Suprapubic skin (tissue), 4 donors: Measurements from ENCODE around the gene AOC2. TPM values are rescaled to one million over a fixed set of nuclear protein-coding genes. Genes with fewer than 3 reads are reported as not detected.

ENCODE experiments used
- DNase-seq, 2 donors: peaks; one replicate each; pipeline ENCODE4 v3.0.0-alpha.2; 2019; ENCODE audit warnings: low spot score in 2 of 2
- H3K27ac ChIP-seq: fragments of 200-600 bp; sonication (generic); one replicate; pipeline ENCODE4 v1.5.1; 2019
- H3K27me3 ChIP-seq: fragments of 200-600 bp; sonication (generic); one replicate; pipeline ENCODE4 v1.5.1; 2019
- H3K36me3 ChIP-seq: fragments of 200-600 bp; sonication (generic); one replicate; pipeline ENCODE4 v1.5.1; 2019
- H3K4me1 ChIP-seq: fragments of 200-600 bp; sonication (generic); one replicate; pipeline ENCODE4 v1.5.1; 2019
- H3K4me3 ChIP-seq: fragments of 200-600 bp; sonication (generic); one replicate; pipeline ENCODE4 v1.5.1; 2019; ENCODE audit warnings: mild to moderate bottlenecking
- H3K9me3 ChIP-seq: fragments of 200-600 bp; sonication (generic); one replicate; pipeline ENCODE4 v1.5.1; 2019
- EP300 ChIP-seq: sonication (generic); formaldehyde crosslinking; IDR thresholded peaks from one replicate; pipeline ENCODE4 v1.6.1; 2017; ENCODE audit warnings: antibody characterized with exemption
- POLR2A ChIP-seq, 2 donors: fragments of 450-650 bp; IDR thresholded peaks; one replicate each; pipeline ENCODE4 v1.6.1; 2017; ENCODE audit warnings: antibody characterized with exemption in 2 of 2, mild to moderate bottlenecking in 2 of 2, moderate library complexity in 2 of 2
- POLR2AphosphoS5 ChIP-seq, 3 donors: sonication (generic); formaldehyde crosslinking; IDR thresholded peaks; one replicate each; pipeline ENCODE4 v1.6.1; 2017; ENCODE audit warnings: antibody characterized with exemption in 3 of 3
- whole genome bisulfite sequencing: methylation state at CpG from one replicate; pipeline ENCODE4 v1.1.5; 2018; 5-methylcytosine and 5-hydroxymethylcytosine counted together
- total RNA-seq, 4 donors: library from RNA; depleted of rRNA; stranded (reverse); fragments of >200 nt; gene quantifications; one replicate each; pipeline ENCODE4 v1.1.0, GENCODE V29; 2016
- TF ChIP-seq, protein P1 (sequence below), 2 donors: fragments of 200-600 bp in 1 of 2; fragments of 450-650 bp in 1 of 2; sonication (generic) in 1 of 2; IDR thresholded peaks; one replicate each; pipeline ENCODE4 v1.5.1; 2016 to 2019; ENCODE audit warnings: antibody characterized with exemption in 2 of 2, mild to moderate bottlenecking in 1 of 2, moderate library complexity in 1 of 2

The AOC2 gene
- total RNA-seq, 4 donors from 2014 or later: 0.64 to 5.5 (median 2.1) TPM

DNA sequence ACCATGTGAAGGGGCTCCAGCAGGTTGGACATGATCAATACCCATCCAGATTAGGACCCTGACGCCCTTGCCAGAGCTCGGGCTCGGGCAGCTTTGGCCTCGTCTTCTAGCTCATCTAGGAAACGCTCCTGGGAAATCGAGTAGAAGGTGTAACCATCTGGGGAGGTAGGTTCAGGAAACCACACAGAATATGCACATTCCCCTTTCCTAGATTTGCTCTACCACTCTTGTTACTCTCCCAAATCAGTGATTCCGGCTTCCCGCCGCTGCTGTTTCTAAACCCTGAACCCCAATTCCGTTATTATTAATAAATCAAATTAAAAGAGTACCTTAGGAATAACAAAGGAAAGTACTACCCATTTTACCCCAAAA is 46.4 kb upstream of the AOC2 start:
- TF ChIP-seq EP300: no peak
- TF ChIP-seq, protein P1, sequence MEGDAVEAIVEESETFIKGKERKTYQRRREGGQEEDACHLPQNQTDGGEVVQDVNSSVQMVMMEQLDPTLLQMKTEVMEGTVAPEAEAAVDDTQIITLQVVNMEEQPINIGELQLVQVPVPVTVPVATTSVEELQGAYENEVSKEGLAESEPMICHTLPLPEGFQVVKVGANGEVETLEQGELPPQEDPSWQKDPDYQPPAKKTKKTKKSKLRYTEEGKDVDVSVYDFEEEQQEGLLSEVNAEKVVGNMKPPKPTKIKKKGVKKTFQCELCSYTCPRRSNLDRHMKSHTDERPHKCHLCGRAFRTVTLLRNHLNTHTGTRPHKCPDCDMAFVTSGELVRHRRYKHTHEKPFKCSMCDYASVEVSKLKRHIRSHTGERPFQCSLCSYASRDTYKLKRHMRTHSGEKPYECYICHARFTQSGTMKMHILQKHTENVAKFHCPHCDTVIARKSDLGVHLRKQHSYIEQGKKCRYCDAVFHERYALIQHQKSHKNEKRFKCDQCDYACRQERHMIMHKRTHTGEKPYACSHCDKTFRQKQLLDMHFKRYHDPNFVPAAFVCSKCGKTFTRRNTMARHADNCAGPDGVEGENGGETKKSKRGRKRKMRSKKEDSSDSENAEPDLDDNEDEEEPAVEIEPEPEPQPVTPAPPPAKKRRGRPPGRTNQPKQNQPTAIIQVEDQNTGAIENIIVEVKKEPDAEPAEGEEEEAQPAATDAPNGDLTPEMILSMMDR (IDR thresholded peaks at IDR 0.05): no peak
- no peak for TF ChIP-seq POLR2AphosphoS5 (IDR thresholded peaks at IDR 0.05)
- TF ChIP-seq POLR2A (IDR thresholded peaks at IDR 0.05): no peak
- Histone ChIP-seq H3K27me3 (no peaks in the 10 kb centered on the region), H3K9me3 (no peaks in the 10 kb centered on the region), H3K4me3 (peak overlapping the region; percentile 77), H3K27ac (peak overlapping the region; percentile 70), H3K4me1 (peaks cover 29% of the 10 kb centered on the region), H3K36me3 (peaks cover 11% of the 10 kb centered on the region)
- no peak for DNase-seq
- 15% methylated on average over 10 of the region's 10 CpGs for WGBS

DNA sequence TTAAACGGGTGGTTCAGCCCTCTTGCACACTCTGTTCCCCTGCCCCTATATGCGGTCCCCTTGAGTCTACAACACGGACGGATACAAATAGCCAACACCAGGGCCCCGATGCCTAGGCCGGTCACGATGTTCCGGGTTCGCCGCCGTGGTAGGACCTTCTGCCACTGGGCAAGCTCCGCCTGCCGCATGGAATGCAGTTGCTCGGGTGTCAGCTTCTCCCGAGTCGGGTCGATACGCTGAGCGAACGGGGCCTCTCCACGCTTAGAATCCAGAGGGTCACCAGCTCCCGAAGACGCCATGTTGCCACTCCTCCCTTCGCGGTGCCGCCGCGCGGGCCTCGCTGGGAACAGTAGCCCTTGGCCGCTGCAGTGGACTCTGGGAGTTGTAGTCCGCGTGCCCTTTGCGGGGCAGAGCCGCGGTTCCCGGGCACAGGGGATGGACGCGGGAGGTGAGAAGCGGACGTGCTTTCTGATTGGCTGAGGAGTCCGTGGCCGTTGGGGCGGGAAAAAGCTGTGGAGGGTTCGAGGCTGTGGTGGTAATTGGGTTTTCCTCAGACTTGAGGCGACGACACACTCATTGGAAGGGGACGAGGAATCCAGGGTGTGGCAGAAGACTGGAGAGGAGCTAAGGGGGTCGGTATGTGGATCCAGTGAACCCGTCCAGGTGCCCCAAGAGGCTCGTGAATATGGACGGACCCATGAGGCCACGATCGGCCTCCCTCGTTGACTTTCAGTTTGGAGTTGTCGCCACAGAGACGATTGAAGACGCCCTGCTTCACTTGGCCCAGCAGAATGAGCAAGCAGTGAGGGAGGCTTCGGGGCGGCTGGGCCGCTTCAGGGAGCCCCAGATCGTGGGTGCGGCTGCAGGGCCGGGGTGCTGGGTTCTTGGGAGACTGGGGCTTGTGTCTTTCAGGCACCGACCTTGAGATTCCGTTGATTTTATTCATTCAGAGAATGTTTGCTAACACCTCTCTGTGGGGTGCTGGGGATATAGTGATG is 45.7 kb upstream of the AOC2 start, which contains the start of the genes CNTD1 and COA3:
TSS of gene CNTD1 (plus strand) at position 479 of the 998 bp plus-strand sequence. CDS start at position 686, 207 bp downstream.
TSS of gene COA3 (minus strand) at position 322 of the 998 bp plus-strand sequence. CDS start at position 299, 23 bp downstream.
- Histone ChIP-seq H3K36me3 (peaks cover 11% of the 10 kb centered on the region), H3K4me1 (peaks cover 29% of the 10 kb centered on the region), H3K27me3 (no peaks in the 10 kb centered on the region), H3K27ac (peak within 1 kb of the TSS; percentile 70), H3K9me3 (no peaks in the 10 kb centered on the region), H3K4me3 (peak within 1 kb of the TSS; percentile 77)
- TF ChIP-seq POLR2AphosphoS5 (IDR thresholded peaks at IDR 0.05): no peak
- no peak for TF ChIP-seq POLR2A (IDR thresholded peaks at IDR 0.05)
- no peak for TF ChIP-seq EP300
- TF ChIP-seq, protein P1 (IDR thresholded peaks at IDR 0.05): no peak
- peak; percentile 90 for DNase-seq
- 33% methylated on average over 51 of the region's 66 CpGs for WGBS

DNA sequence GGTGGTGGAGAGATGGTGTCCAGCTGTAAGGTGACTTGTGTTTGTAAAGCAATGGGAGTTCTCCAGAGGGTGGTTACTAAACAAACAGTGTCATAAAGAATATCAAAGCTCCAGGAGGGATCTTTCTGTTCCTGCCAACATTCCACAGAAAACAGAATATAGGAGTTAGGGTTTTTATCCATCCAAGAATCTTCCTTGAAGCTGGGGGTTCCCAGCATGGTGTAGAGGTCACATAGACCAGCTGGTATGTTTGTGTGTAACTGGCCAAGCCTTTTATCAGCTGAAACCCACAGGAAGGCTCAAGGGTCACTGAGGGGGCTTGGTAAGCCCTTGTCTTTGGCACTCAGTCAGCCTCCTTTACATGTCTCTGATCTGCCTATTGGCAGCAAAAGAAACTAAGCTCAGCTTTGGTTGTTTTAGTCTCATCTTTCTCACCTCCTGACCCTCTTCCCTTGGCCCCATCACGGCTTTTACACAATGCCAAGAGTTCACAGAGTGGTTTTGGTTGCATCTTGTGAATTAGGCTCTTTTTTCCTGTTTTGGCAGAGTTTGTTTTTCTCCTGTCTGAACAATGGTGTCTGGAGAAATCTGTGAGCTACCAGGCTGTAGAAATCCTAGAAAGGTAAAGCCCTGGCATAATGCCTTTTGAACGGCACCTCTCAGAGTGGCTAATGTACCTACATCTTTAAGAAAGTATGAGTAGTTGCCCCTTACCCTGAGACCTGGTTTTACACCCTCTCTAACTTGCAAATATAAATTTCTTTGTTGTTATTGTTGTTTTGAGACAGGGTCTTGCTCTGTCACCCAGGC is 41.1 kb upstream of the AOC2 start:
- no peak for DNase-seq
- no peak for TF ChIP-seq EP300
- TF ChIP-seq, protein P1 (IDR thresholded peaks at IDR 0.05): no peak
- no peak for TF ChIP-seq POLR2A (IDR thresholded peaks at IDR 0.05)
- no peak for TF ChIP-seq POLR2AphosphoS5 (IDR thresholded peaks at IDR 0.05)
- Histone ChIP-seq H3K4me1 (peaks cover 5% of the 10 kb centered on the region), H3K9me3 (no peaks in the 10 kb centered on the region), H3K27ac (no peak overlapping the region), H3K36me3 (no peaks in the 10 kb centered on the region), H3K27me3 (no peaks in the 10 kb centered on the region), H3K4me3 (no peak overlapping the region)
- 65% methylated on average over 2 of the region's 2 CpGs for WGBS

DNA sequence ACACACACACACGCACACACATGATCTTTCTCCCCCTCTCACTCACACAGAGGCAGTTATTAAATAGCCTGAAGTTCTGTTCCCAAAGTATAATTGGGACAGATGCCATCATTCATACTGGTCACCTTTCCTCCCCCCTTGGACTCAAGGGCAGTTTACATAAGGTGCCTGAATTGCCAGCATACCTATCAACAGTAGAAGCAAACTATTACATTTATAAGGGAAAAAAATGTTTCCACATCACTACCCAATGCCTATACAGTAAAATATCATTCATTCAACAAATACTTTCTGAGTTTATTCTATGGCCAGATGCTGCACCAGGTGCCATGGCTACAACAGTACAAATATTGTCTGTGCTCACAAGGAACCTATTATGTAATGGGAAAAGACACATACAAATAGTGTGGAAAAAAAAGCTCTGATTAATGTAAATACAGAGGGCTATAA is 39.4 kb upstream of the AOC2 start:
- TF ChIP-seq POLR2A (IDR thresholded peaks at IDR 0.05) (no peak), POLR2AphosphoS5 (IDR thresholded peaks at IDR 0.05) (no peak), EP300 (no peak)
- TF ChIP-seq, protein P1 (IDR thresholded peaks at IDR 0.05): no peak
- Histone ChIP-seq H3K27ac (no peak overlapping the region), H3K9me3 (no peaks in the 10 kb centered on the region), H3K27me3 (no peaks in the 10 kb centered on the region), H3K4me1 (no peaks in the 10 kb centered on the region), H3K4me3 (no peak overlapping the region), H3K36me3 (peaks cover 1% of the 10 kb centered on the region)
- DNase-seq: no peak
- 90% methylated on average over 1 of the region's 1 CpG for WGBS
